Activated naive CD8-positive, alpha-beta T cell treated with anti-CD3 and anti-CD28 coated beads, Interleukin-2, amount 10 ng/mL, durations not matched to agents 7 days and 5 days (primary cell): ENCODE data around the gene GPR68. TPM values are rescaled to one million over a fixed set of nuclear protein-coding genes. Genes with fewer than 3 reads are reported as not detected.
"Not testable (repeated sequence)": the region's sequence is repeated elsewhere in the genome, so short reads cannot be mapped to it uniquely, and the experiment has no call there.

Source experiments
- ATAC-seq: fragments of 150-1000 bp; cut with Tn5 transposase; one replicate; pipeline ENCODE4 v1.10.0; 2021; ENCODE audit warnings: low read depth, moderate library complexity
- POLR2A ChIA-PET: fragments of 350-600 bp; sonication (Branson Sonifier 250); formaldehyde crosslinking; loops from one replicate; lab custom pipeline; 2021; ENCODE audit warnings: antibody characterized with exemption; lab: Charles Lee
- DNase-seq: peaks from one replicate; pipeline ENCODE4 v3.0.0; 2021
- H3K27ac Mint-ChIP-seq: one replicate; pipeline ENCODE4 v1.8.0; 2022; ENCODE audit warnings: mild to moderate bottlenecking, mixed read lengths
- H3K27me3 Mint-ChIP-seq: one replicate; pipeline ENCODE4 v1.8.0; 2022; ENCODE audit warnings: mild to moderate bottlenecking, moderate library complexity, mixed read lengths
- H3K36me3 Mint-ChIP-seq: one replicate; pipeline ENCODE4 v1.8.0; 2021; ENCODE audit warnings: mild to moderate bottlenecking, mixed read lengths
- H3K4me1 Mint-ChIP-seq: one replicate; pipeline ENCODE4 v1.8.0; 2021; ENCODE audit warnings: mixed read lengths
- H3K4me3 Mint-ChIP-seq: one replicate; pipeline ENCODE4 v1.8.0; 2022; ENCODE audit warnings: mild to moderate bottlenecking, moderate library complexity, mixed read lengths
- H3K9me3 Mint-ChIP-seq: one replicate; pipeline ENCODE4 v1.8.0; 2021; ENCODE audit warnings: mixed read lengths
- total RNA-seq, 2 experiments: library from RNA; stranded (reverse); gene quantifications; one replicate each; pipeline ENCODE4 v1.2.3, GENCODE V29; 2021

The GPR68 gene
- total RNA-seq, 2 experiments from 2014 or later = 23.0 to 28.0 TPM

DNA sequence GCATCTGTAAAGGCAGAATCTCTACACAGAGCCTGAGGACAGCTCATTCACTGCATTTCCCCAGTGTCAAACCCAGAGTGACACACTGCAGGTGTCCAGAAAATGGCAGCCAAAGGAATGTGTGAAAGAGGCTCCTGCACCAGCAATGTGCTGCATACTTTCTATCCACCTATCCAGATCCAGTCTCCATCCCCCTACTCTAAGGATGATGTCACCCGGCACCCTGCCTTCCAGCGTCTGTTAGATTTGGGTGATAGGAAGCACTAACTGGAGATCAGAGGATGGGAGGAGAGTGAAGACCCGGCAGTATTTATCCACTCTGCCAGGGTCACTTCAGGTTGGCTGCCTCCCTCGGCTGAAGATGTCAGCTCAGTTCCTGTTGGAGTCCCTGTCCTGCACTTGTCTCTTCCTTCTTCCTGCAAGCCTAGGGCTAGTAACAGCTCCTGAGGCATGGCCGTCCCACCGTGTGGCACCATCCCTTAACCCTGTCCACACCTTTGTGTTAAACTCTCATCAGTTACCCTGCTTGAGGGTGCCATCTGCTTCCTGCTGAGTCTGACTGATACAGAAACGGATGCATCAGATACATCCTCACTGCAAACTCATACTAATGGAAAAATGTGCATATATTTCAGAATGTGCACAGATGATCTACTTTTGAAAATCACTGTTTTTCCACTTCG is 13.0 kb upstream of the GPR68 start:
- ATAC-seq (no peak), DNase-seq (no peak)
- no peak overlapping the region for H3K4me3 Mint-ChIP-seq

DNA sequence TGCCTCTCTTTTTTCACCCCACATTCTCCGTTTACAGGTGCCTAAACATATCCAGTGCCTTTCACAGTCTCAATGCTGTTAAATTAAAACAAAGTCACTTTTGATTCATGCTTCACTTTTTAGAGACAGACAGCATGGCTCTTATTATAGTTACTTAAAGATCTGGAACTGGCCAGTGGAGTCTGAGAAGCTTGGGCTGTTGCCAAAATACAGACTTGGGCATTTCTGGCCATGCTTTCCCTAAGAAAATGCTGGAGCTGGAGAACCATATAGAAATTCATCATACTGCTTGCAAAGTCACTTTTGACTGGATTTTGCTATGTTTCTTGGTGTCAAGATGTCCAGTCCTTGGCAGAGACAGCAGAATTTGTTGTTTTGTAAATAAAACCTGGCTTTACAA is 12.2 kb upstream of the GPR68 start:
- H3K9me3 Mint-ChIP-seq = no peaks in the 10 kb centered on the region
- POLR2A ChIA-PET = interaction anchor here (16.2 kb wide), 1 partner anchor 13 kb away, joined by 232 read pairs; the partner anchor contains the start of gene GPR68
- H3K27ac Mint-ChIP-seq = no peak overlapping the region
- DNase-seq (no peak), ATAC-seq (no peak)
- peaks cover 54% of the 10 kb centered on the region for H3K4me1 Mint-ChIP-seq
- no peaks in the 10 kb centered on the region for H3K27me3 Mint-ChIP-seq
- H3K4me3 Mint-ChIP-seq = no peak overlapping the region
- H3K36me3 Mint-ChIP-seq = peaks cover 12% of the 10 kb centered on the region

More for the DNA sequence above, 13.0 kb upstream of the GPR68 start:
- H3K9me3 Mint-ChIP-seq = no peaks in the 10 kb centered on the region
- H3K27me3 Mint-ChIP-seq = no peaks in the 10 kb centered on the region
- H3K27ac Mint-ChIP-seq = peak overlapping the region; percentile 56
- POLR2A ChIA-PET = interaction anchor here (0.9 to 16.2 kb wide), 6 partner anchors 8 to 55 kb away, joined by 3 to 232 read pairs (median 3); partner anchors contain the start of gene GPR68
- H3K36me3 Mint-ChIP-seq = peaks cover 8% of the 10 kb centered on the region
- peaks cover 55% of the 10 kb centered on the region for H3K4me1 Mint-ChIP-seq

DNA sequence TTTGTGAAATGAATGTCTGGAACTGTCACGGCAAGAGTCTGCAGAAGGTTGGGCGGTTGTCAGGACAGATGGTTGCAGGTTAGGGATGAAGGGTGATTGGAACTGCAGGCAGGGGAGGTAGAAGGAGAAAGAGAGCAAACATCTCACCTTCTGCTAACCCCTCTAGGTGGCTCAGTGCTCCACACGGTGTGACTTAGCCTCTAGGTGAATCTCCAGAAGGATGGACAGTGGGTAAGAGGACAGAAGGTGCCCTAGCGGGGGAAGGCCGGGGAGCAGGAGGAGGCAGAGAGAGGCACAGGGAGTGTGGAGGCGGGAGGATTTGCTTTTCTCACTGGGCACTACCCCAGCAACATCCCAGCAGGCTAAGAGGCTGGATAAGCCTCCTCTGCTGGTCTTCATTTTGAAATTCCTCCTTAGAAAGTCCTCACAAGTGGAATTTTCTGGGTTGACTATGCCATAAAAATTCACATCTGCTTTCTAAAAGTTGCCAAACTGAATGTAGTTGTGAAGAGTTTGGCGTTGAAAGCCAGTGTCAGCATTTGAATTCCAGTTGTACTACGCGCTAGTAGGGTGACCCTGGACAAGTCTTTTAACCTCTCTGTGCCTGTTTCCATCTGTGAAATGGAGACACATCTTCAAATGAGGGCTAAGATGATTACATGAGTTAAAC is 10.7 kb upstream of the GPR68 start:
- Mint-ChIP-seq H3K9me3 (no peaks in the 10 kb centered on the region), H3K4me3 (peak overlapping the region; percentile 55), H3K27ac (peak overlapping the region; percentile 93), H3K27me3 (no peaks in the 10 kb centered on the region), H3K36me3 (peaks cover 12% of the 10 kb centered on the region), H3K4me1 (peaks cover 56% of the 10 kb centered on the region)
- POLR2A ChIA-PET = interaction anchor here (1.0 to 16.2 kb wide), 3 partner anchors 11 to 162 kb away, joined by 3 to 232 read pairs (median 32); partner anchors contain the start of genes CCDC88C and GPR68
- ATAC-seq (no peak), DNase-seq (no peak)

DNA sequence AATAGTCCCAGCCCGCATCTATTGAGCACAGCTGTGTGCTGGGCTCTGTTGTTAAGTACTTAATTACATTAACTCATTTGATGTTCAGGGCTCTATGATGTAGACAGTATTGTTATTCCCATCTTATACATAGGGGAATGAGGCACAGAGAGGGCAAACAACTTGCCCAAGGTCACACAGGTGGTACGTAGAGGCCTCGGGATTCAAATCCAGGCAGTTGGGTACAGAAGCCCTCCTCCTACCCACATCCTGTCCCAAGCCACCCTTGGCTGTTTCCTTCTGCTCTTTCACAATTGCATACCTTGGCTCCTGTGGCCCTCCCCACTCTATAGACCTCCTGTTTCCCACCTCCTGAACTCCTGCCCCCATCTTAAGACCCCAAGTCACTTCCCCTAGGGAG is 10.0 kb upstream of the GPR68 start:
- ATAC-seq (peak; percentile 46), DNase-seq (no peak)
- Mint-ChIP-seq H3K4me1 (peaks cover 62% of the 10 kb centered on the region), H3K27me3 (no peaks in the 10 kb centered on the region), H3K4me3 (peak overlapping the region; percentile 55), H3K9me3 (no peaks in the 10 kb centered on the region), H3K27ac (peak overlapping the region; percentile 93), H3K36me3 (peaks cover 13% of the 10 kb centered on the region)
- POLR2A ChIA-PET = interaction anchor here (1.4 to 16.2 kb wide), 3 partner anchors 10 to 26 kb away, joined by 5 to 232 read pairs (median 32); partner anchors contain the start of gene GPR68

DNA sequence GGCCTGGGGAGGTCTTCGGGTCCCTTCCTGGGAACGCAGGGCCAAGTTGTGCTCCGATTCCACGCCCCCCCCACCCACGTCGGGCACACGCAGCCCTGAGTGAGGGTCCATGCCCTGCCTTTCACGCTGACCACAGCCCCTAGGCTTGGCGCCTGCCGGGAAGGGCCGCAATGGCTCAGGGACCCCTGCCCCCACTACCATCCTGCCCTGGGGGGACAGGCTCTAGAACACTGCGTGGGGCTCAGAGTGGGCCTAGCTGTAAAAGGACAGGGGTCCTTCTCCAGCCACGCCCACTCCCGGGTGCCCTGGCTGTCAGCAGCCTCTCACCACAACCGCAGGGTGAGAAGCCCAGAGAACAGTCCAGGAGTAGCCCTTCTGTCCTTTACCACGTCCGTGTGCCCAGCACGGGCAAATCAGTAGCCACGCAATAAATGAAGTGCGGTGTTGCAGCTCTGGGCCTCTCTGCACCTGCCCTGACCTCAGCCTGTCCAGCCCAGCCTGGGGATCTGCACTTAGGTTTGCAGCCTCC is 9.4 kb upstream of the GPR68 start:
- H3K36me3 Mint-ChIP-seq = peaks cover 14% of the 10 kb centered on the region
- ATAC-seq = peak; percentile 2
- DNase-seq = no peak
- no peaks in the 10 kb centered on the region for H3K27me3 Mint-ChIP-seq
- H3K27ac Mint-ChIP-seq = peak overlapping the region; percentile 93
- POLR2A ChIA-PET = interaction anchor here (1.4 to 16.2 kb wide), 3 partner anchors 10 to 25 kb away, joined by 5 to 232 read pairs (median 32); partner anchors contain the start of gene GPR68
- H3K4me1 Mint-ChIP-seq = peaks cover 64% of the 10 kb centered on the region
- peak overlapping the region; percentile 55 for H3K4me3 Mint-ChIP-seq
- no peaks in the 10 kb centered on the region for H3K9me3 Mint-ChIP-seq

DNA sequence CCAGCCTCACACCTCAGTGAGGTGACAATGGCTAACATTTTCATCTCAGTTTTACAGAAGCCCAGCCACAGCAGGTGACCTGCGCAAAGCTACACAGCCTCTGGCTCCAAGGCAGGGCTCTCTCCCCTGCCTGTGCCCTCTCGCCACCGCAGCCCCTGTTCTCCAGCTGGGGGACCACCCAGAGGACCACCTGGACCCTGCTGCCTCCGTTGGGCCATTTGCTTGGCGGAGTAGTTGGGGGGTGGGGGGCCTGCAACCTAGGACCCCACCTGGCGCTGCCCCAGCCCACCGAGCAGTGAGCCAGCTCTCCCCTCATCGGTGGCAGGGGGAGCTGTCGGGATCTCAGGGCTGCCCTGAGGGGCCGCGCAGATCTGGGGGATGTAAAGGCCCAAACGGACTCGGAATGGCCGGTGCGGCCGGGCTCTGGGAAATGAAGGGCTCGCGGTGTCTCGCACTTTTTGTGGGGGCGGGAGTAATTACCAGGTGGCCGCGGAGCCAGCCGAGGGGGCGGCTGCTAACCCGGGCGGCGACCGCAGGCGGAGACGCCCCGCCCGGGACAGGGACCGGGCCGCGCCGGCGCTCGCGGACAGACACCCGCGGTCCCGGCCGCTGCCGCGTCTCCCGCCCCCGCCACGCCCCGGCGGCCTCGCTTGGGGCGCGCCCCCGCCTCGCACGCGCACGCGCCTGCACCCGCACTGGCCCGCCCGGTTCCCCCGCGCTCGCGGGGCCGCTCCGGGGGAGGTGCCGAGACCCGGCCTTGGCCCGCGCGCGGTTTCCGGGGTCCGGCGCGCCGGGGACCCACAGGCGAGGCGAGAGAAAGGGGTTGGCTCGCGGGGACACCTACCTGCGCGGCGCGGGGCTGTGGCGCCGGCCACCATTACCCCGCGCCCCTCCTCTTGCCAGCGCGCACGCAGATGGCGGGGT is 8.6 kb upstream of the GPR68 start:
- Mint-ChIP-seq H3K36me3 (peaks cover 18% of the 10 kb centered on the region), H3K9me3 (no peaks in the 10 kb centered on the region), H3K27me3 (no peaks in the 10 kb centered on the region), H3K4me1 (peaks cover 68% of the 10 kb centered on the region), H3K27ac (peak overlapping the region; percentile 98), H3K4me3 (peak overlapping the region; percentile 70)
- DNase-seq = peak; percentile 79
- POLR2A ChIA-PET = interaction anchor here (0.6 to 16.2 kb wide), 9 partner anchors 9 to 189 kb away, joined by 3 to 232 read pairs (median 4); partner anchors contain the start of gene GPR68
- peak; percentile 12 for ATAC-seq

DNA sequence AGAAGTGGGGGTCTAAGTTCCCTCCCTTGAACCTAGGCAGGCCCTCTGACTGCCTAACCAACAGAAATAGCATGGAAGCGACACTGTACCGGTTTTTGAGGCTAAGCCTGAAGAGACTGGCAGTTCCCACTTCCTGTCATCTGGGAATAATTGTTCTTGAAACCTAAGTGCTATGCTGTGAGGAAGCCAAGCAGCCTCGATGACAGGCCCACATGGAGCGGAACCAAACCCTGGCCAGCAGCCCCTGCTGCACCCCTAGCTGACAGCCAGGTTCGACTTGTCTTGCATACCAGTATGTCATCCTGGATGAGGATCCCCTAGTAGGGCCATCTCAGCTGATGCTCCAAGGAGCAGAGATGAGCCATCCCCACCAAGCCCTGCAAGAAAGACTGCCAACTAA is 6.4 kb upstream of the GPR68 start:
- H3K4me3 Mint-ChIP-seq = peak overlapping the region; percentile 78
- no peaks in the 10 kb centered on the region for H3K9me3 Mint-ChIP-seq
- no peaks in the 10 kb centered on the region for H3K27me3 Mint-ChIP-seq
- ATAC-seq (no peak), DNase-seq (no peak)
- peaks cover 74% of the 10 kb centered on the region for H3K4me1 Mint-ChIP-seq
- peak overlapping the region; percentile 97 for H3K27ac Mint-ChIP-seq
- peaks cover 33% of the 10 kb centered on the region for H3K36me3 Mint-ChIP-seq
- POLR2A ChIA-PET = interaction anchor here (0.8 to 16.2 kb wide), 8 partner anchors 7 to 190 kb away, joined by 3 to 232 read pairs (median 6); partner anchors contain the start of genes GPR68 and RPS6KA5

DNA sequence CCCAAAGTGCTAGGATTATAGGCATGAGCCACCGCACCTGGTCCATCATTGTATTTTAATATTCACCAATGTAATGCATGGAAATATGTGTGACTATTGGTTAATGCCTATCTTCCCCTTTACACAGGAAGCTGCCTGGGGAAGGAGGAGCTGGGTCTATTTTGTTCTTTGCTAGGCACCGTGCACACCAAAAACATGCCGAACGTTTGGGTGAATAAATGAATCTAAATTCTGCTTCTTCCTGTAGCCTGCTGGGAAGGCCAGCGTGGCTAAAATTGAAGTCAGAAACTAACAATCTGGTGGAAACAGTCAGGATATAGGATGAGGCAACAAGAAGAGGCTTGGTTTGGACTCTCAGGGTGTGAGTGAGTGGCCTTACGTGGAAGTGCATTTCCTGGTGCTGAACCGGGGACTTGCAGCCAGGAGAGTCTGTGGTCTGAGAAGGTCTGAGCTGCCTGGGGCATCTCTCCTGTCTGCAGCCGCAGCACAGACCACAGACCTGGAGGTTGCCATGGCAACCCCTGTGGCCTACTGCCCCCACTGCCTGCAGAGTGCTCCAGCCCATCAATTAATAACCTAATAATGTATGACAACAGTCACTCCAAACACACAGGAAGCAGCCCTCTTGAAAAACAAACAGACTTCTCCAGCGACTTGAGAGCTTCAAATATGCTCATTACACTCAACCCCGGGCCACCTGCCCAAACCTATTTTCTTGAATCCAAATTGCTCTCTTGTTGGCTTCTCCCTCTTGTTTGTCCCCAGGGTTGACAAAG is 5.5 kb upstream of the GPR68 start:
- peaks cover 72% of the 10 kb centered on the region for H3K4me1 Mint-ChIP-seq
- peaks cover 33% of the 10 kb centered on the region for H3K36me3 Mint-ChIP-seq
- H3K27me3 Mint-ChIP-seq = no peaks in the 10 kb centered on the region
- H3K27ac Mint-ChIP-seq = peak overlapping the region; percentile 97
- H3K9me3 Mint-ChIP-seq = no peaks in the 10 kb centered on the region
- ATAC-seq (peak; percentile 34), DNase-seq (peak; percentile 78)
- peak overlapping the region; percentile 78 for H3K4me3 Mint-ChIP-seq
- POLR2A ChIA-PET = interaction anchor here (0.6 to 16.2 kb wide), 15 partner anchors 6 to 422 kb away, joined by 3 to 232 read pairs (median 4); partner anchors contain the start of genes GPR68 and RPS6KA5

DNA sequence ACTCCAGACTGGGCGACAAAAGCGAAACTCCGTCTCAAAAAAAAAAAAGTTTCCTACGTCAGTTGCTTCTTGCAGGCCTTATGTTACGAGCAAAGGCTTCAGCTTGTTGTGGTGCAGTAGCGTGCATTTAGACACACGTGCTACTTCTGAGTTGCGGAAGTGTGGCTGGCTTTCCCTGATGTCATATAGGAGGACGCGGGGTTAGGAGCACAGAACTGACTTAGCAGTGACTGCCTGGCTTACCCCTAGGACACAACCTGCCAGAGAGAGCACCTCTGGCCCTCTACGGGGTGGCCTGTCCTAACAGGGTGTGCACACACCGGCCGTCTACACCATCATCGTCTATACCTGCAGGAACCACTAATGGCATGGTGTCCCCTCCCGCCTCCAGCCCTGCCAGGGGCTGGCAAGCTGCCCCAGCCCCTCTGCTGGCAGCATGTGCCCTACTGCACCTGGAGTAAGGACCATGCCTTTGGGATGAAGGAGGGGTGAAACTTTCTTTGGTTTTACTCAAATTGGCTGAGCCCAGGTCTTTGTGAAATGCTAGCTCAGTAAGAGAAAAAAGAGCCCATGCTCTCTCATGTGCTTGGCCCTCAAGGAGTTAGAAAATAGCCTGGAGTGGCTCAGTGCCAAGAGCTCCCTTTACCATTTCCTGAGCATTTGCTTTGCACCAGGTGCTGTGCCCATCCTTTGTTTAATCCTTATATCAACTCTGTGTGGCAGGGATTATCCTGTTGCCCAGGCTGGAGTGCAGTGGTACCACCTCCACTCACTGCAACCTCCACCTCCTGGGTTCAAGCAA is 1.7 kb upstream of the GPR68 start:
- Mint-ChIP-seq H3K36me3 (peaks cover 57% of the 10 kb centered on the region), H3K4me3 (peak overlapping the region; percentile 88), H3K4me1 (peaks cover 78% of the 10 kb centered on the region), H3K9me3 (no peaks in the 10 kb centered on the region), H3K27ac (peak overlapping the region; percentile 90), H3K27me3 (no peaks in the 10 kb centered on the region)
- ATAC-seq = peak; percentile 59
- POLR2A ChIA-PET = interaction anchor here (0.6 to 7.1 kb wide), 12 partner anchors 11 to 424 kb away, joined by 3 to 232 read pairs (median 4); partner anchors contain the start of gene DGLUCY
- peak; percentile 68 for DNase-seq

DNA sequence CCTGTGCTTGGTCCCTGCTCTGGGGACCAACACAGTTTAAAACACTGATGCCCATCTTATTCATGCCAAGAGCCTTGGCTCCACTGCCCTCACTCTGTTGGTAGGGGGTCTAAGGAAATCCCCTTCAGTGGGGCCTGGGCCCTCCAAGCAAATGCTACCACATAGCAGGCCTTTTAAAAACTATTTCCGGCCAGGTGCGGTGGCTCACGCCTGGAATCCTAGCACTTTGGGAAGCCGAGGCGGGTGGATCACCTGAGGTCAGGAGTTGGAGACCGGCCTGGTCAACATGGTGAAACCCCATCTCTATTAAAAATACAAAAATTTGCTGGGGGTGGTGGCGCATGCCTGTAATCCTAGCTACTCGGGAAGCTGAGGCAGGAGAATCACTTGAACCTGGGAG is 1.1 kb upstream of the GPR68 start:
- peak overlapping the region; percentile 90 for H3K27ac Mint-ChIP-seq
- H3K27me3 Mint-ChIP-seq, DNase-seq, H3K9me3 Mint-ChIP-seq, ATAC-seq: not testable (repeated sequence)
- H3K4me3 Mint-ChIP-seq = peak overlapping the region; percentile 88
- peaks cover 80% of the 10 kb centered on the region for H3K4me1 Mint-ChIP-seq
- H3K36me3 Mint-ChIP-seq = peaks cover 57% of the 10 kb centered on the region
- POLR2A ChIA-PET = interaction anchor here (0.6 to 7.1 kb wide), 16 partner anchors 12 to 423 kb away, joined by 3 to 232 read pairs (median 5); partner anchors contain the start of genes DGLUCY and RPS6KA5

DNA sequence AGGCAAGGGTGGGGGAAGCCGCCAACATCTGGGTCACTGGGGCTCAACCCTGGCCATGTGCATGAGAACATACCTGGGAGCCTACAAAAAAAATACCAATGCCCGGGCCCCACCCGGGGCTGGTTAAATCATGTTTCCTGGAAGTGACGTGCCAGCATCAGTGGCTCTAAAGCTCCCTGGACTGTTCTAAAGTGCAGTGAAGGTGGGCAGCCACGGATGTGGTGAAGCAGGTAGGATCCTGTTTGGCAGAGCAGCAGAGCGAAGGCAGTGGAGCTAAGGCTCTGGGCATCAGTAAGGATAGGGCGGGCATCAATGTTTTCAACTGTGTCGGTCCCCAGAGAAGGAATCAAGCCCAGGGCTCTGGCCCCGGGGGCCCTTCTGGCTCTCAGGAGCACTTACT is 525 bp upstream of the GPR68 start:
- Mint-ChIP-seq H3K4me1 (peaks cover 78% of the 10 kb centered on the region), H3K36me3 (peaks cover 61% of the 10 kb centered on the region), H3K9me3 (no peaks in the 10 kb centered on the region), H3K4me3 (peak overlapping the region; percentile 88), H3K27me3 (no peaks in the 10 kb centered on the region), H3K27ac (peak overlapping the region; percentile 90)
- ATAC-seq (peak; percentile 40), DNase-seq (peak; percentile 75)
- POLR2A ChIA-PET = interaction anchor here (0.8 to 7.1 kb wide), 19 partner anchors 12 to 186 kb away, joined by 3 to 232 read pairs (median 5); partner anchors contain the start of genes CCDC88C, DGLUCY and RPS6KA5
